ENCODE data around the gene OR1J1. TPM values are rescaled to one million over a fixed set of nuclear protein-coding genes. Genes with fewer than 3 reads are reported as not detected.
A peak's percentile ranks its signal among the peaks of the same experiment; 100 is the strongest.

The OR1J1 gene
- total RNA-seq, 1 experiment from 2014 or later, result not detected

GRCh38 chr9:122464633-122465567 is 12.8 kb downstream of the OR1J1 start:
- intact Hi-C loops (cut with micrococcal nuclease; ENCODE audit: unreplicated experiment), result loop anchor here (1.0 to 10.0 kb wide), 5 partner anchors 345 to 920 kb away; no protein-coding TSS in a partner anchor
- H3K4me1 ChIP-seq (ENCODE audit: insufficient read depth, low read length, poor library complexity, severe bottlenecking), result no peaks in the 10 kb centered on the region
- no peak overlapping the region for H3K27ac ChIP-seq (ENCODE audit: low read depth, low read length, poor library complexity, severe bottlenecking)
- H3K9me3 ChIP-seq (ENCODE audit: low read depth, low read length, poor library complexity, severe bottlenecking), result no peaks in the 10 kb centered on the region
- CTCF ChIA-PET, result interaction anchor here (0.6 to 1.1 kb wide), 2 partner anchors 19 to 347 kb away, joined by 3 to 5 read pairs; no protein-coding TSS in a partner anchor
- POLR2A ChIA-PET (ENCODE audit: low non-redundant PET), result interaction anchor here (0.6 kb wide), 1 partner anchor 346 kb away, joined by 7 read pairs; no protein-coding TSS in a partner anchor
- peak; percentile 91 for DNase-seq (ENCODE audit: low spot score)
- no TSS peak for BruUV-seq (replicated peaks)
- TF ChIP-seq EZH2 (IDR thresholded peaks at IDR 0.05; ENCODE audit: borderline replicate concordance, low read depth, low read length, poor library complexity, severe bottlenecking) (no peak), CTCF (conservative IDR thresholded peaks at IDR 0.05; ENCODE audit: low read depth, low read length) (peak; percentile 85)
- peak overlapping the region; percentile 50 for H3K4me3 ChIP-seq (ENCODE audit: low read depth, low read length, poor library complexity, severe bottlenecking)
- H3K36me3 ChIP-seq (ENCODE audit: insufficient read depth, low read length, poor library complexity, severe bottlenecking), result no peaks in the 10 kb centered on the region
- H3K27me3 ChIP-seq (replicated peaks; ENCODE audit: insufficient read depth, low read depth, low read length, poor library complexity), result peaks cover 43% of the 10 kb centered on the region

- H3K9me3 ChIP-seq (ENCODE audit: low read depth, low read length, poor library complexity, severe bottlenecking), result no peaks in the 10 kb centered on the region
- DNase-seq (ENCODE audit: low spot score), result peak; percentile 60
- ChIA-PET POLR2A (ENCODE audit: low non-redundant PET) (interaction anchor here (0.6 kb wide), 1 partner anchor 346 kb away, joined by 7 read pairs; no protein-coding TSS in a partner anchor), CTCF (interaction anchor here (0.6 to 1.2 kb wide), 5 partner anchors 18 to 886 kb away, joined by 3 to 6 read pairs (median 3); no protein-coding TSS in a partner anchor)
- no peak overlapping the region for H3K27ac ChIP-seq (ENCODE audit: low read depth, low read length, poor library complexity, severe bottlenecking)
- no TSS peak for BruUV-seq (replicated peaks)
- H3K4me1 ChIP-seq (ENCODE audit: insufficient read depth, low read length, poor library complexity, severe bottlenecking), result no peaks in the 10 kb centered on the region
- H3K36me3 ChIP-seq (ENCODE audit: insufficient read depth, low read length, poor library complexity, severe bottlenecking), result no peaks in the 10 kb centered on the region
- peaks cover 43% of the 10 kb centered on the region for H3K27me3 ChIP-seq (replicated peaks; ENCODE audit: insufficient read depth, low read depth, low read length, poor library complexity)
- TF ChIP-seq EZH2 (IDR thresholded peaks at IDR 0.05; ENCODE audit: borderline replicate concordance, low read depth, low read length, poor library complexity, severe bottlenecking) (no peak), CTCF (conservative IDR thresholded peaks at IDR 0.05; ENCODE audit: low read depth, low read length) (peak; percentile 53)
- intact Hi-C loops (cut with micrococcal nuclease; ENCODE audit: unreplicated experiment), result loop anchor here (2.0 to 10.0 kb wide), 4 partner anchors 531 to 921 kb away; no protein-coding TSS in a partner anchor
- H3K4me3 ChIP-seq (ENCODE audit: low read depth, low read length, poor library complexity, severe bottlenecking), result peak overlapping the region; percentile 50
Measured at GRCh38 chr9:122463828-122464632, 13.7 kb downstream of the OR1J1 start.

GRCh38 chr9:122457787-122458186 is 19.9 kb downstream of the OR1J1 start:
- no peak overlapping the region for H3K4me3 ChIP-seq (ENCODE audit: low read depth, low read length, poor library complexity, severe bottlenecking)
- H3K27me3 ChIP-seq (replicated peaks; ENCODE audit: insufficient read depth, low read depth, low read length, poor library complexity), result peaks cover 33% of the 10 kb centered on the region
- no peaks in the 10 kb centered on the region for H3K36me3 ChIP-seq (ENCODE audit: insufficient read depth, low read length, poor library complexity, severe bottlenecking)
- no peak for DNase-seq (ENCODE audit: low spot score)
- CTCF ChIA-PET, result no interaction called here
- no TSS peak for BruUV-seq (replicated peaks)
- H3K4me1 ChIP-seq (ENCODE audit: insufficient read depth, low read length, poor library complexity, severe bottlenecking), result no peaks in the 10 kb centered on the region
- H3K27ac ChIP-seq (ENCODE audit: low read depth, low read length, poor library complexity, severe bottlenecking), result no peak overlapping the region
- intact Hi-C loops (cut with micrococcal nuclease; ENCODE audit: unreplicated experiment), result no loop called here
- POLR2A ChIA-PET (ENCODE audit: low non-redundant PET), result no interaction called here
- TF ChIP-seq CTCF (conservative IDR thresholded peaks at IDR 0.05; ENCODE audit: low read depth, low read length) (no peak), EZH2 (IDR thresholded peaks at IDR 0.05; ENCODE audit: borderline replicate concordance, low read depth, low read length, poor library complexity, severe bottlenecking) (no peak)
- H3K9me3 ChIP-seq (ENCODE audit: low read depth, low read length, poor library complexity, severe bottlenecking), result no peaks in the 10 kb centered on the region

Data from A673 (cell line).